ENCODE results near the gene GARNL3.

DNA sequence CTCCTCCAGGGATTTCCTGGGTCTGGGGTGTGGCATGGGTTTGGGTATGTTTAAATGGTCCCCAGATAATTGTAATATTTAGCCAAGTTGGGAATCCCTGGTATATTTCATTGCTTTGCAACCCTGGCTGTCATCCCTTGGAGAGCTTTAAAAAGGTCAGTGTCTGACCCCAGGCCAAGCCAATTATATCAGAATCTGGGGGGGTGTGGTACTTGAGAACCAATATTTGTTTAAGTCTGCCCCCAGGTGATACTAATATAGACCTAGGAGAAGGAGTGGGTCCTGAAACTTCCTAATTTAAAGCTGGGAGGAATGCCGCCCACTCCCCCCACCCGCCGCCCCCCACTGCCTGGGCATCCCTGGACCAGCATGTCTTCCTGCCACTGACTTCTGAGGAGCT lies 94.2 kb downstream of the GARNL3 start:
- TF ChIP-seq, protein P1, sequence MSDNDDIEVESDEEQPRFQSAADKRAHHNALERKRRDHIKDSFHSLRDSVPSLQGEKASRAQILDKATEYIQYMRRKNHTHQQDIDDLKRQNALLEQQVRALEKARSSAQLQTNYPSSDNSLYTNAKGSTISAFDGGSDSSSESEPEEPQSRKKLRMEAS (IDR thresholded peaks at IDR 0.05; ENCODE audit: insufficient read depth, insufficient read length) = no peak
- TF ChIP-seq, protein P2, sequence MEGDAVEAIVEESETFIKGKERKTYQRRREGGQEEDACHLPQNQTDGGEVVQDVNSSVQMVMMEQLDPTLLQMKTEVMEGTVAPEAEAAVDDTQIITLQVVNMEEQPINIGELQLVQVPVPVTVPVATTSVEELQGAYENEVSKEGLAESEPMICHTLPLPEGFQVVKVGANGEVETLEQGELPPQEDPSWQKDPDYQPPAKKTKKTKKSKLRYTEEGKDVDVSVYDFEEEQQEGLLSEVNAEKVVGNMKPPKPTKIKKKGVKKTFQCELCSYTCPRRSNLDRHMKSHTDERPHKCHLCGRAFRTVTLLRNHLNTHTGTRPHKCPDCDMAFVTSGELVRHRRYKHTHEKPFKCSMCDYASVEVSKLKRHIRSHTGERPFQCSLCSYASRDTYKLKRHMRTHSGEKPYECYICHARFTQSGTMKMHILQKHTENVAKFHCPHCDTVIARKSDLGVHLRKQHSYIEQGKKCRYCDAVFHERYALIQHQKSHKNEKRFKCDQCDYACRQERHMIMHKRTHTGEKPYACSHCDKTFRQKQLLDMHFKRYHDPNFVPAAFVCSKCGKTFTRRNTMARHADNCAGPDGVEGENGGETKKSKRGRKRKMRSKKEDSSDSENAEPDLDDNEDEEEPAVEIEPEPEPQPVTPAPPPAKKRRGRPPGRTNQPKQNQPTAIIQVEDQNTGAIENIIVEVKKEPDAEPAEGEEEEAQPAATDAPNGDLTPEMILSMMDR (IDR thresholded peaks at IDR 0.05; ENCODE audit: extremely low read depth in 1 of 2, insufficient read depth in 1 of 2, low read depth in 1 of 2, low read length in 2 of 2) = no peak
